ENCODE measurements around the gene HOTAIR. TPM values are rescaled to one million over a fixed set of nuclear protein-coding genes. Genes with fewer than 3 reads are reported as not detected.

HOTAIR gene
- total RNA-seq, 1 donor from 2014 or later = not detected

GRCh38 chr12:53931844-53932581 is 42.7 kb downstream of the HOTAIR start:
- Mint-ChIP-seq H3K9me3 (no peaks in the 10 kb centered on the region), H3K36me3 (ENCODE audit: low read depth) (no peaks in the 10 kb centered on the region), H3K4me1 (peaks cover 16% of the 10 kb centered on the region), H3K4me3 (no peak overlapping the region), H3K27ac (no peak overlapping the region), H3K27me3 (peaks cover 84% of the 10 kb centered on the region)
- intact Hi-C loops (cut with micrococcal nuclease) = no loop called here
- CTCF ChIA-PET = interaction anchor here (0.7 kb wide), 1 partner anchor 54 kb away, joined by 3 read pairs; no protein-coding TSS in a partner anchor
- ATAC-seq (ENCODE audit: low read depth) (no peak), DNase-seq (no peak)
- POLR2A ChIA-PET = no interaction called here
- TF ChIP-seq CTCF (IDR thresholded peaks at IDR 0.05) = no peak

GRCh38 chr12:53930591-53931255 is 44.0 kb downstream of the HOTAIR start:
- H3K9me3 Mint-ChIP-seq = no peaks in the 10 kb centered on the region
- H3K27me3 Mint-ChIP-seq = peaks cover 85% of the 10 kb centered on the region
- H3K36me3 Mint-ChIP-seq (ENCODE audit: low read depth) = no peaks in the 10 kb centered on the region
- H3K27ac Mint-ChIP-seq = no peak overlapping the region
- TF ChIP-seq CTCF (IDR thresholded peaks at IDR 0.05) = no peak
- H3K4me3 Mint-ChIP-seq = no peak overlapping the region
- intact Hi-C loops (cut with micrococcal nuclease) = no loop called here
- ATAC-seq (ENCODE audit: low read depth) (no peak), DNase-seq (no peak)
- CTCF ChIA-PET = no interaction called here
- POLR2A ChIA-PET = no interaction called here
- peaks cover 13% of the 10 kb centered on the region for H3K4me1 Mint-ChIP-seq

GRCh38 chr12:53929527-53929926 is 45.2 kb downstream of the HOTAIR start:
- POLR2A ChIA-PET = no interaction called here
- intact Hi-C loops (cut with micrococcal nuclease) = no loop called here
- peaks cover 7% of the 10 kb centered on the region for H3K4me1 Mint-ChIP-seq

GRCh38 chr12:53928054-53928835 is 46.5 kb downstream of the HOTAIR start:
- TF ChIP-seq CTCF (IDR thresholded peaks at IDR 0.05) = no peak
- H3K4me1 Mint-ChIP-seq = peaks cover 7% of the 10 kb centered on the region
- DNase-seq (no peak), ATAC-seq (ENCODE audit: low read depth) (no peak)
- H3K27ac Mint-ChIP-seq = no peak overlapping the region
- no peaks in the 10 kb centered on the region for H3K36me3 Mint-ChIP-seq (ENCODE audit: low read depth)
- no peak overlapping the region for H3K4me3 Mint-ChIP-seq
- H3K9me3 Mint-ChIP-seq = no peaks in the 10 kb centered on the region
- peaks cover 83% of the 10 kb centered on the region for H3K27me3 Mint-ChIP-seq
- CTCF ChIA-PET = no interaction called here
- intact Hi-C loops (cut with micrococcal nuclease) = no loop called here
- POLR2A ChIA-PET = interaction anchor here (0.6 kb wide), 1 partner anchor 264 kb away, joined by 5 read pairs; no protein-coding TSS in a partner anchor

More at GRCh38 chr12:53929527-53929926, 45.2 kb downstream of the HOTAIR start:
- Mint-ChIP-seq H3K27ac (no peak overlapping the region), H3K9me3 (no peaks in the 10 kb centered on the region), H3K36me3 (ENCODE audit: low read depth) (no peaks in the 10 kb centered on the region), H3K4me3 (no peak overlapping the region), H3K27me3 (peaks cover 83% of the 10 kb centered on the region)
- DNase-seq = no peak
- CTCF ChIA-PET = no interaction called here
- TF ChIP-seq CTCF (IDR thresholded peaks at IDR 0.05) = no peak
- no peak for ATAC-seq (ENCODE audit: low read depth)

Measured in activated B cell treated with CpG ODN at 0.5 μM for 24 hours (primary cell).